ENCODE results near the gene LHX6. TPM values are rescaled to one million over a fixed set of nuclear protein-coding genes. Genes with fewer than 3 reads are reported as not detected.

LHX6 gene
- under 1 TPM in 1 of 2 donors, not detected in 1; 0.10 TPM for total RNA-seq

GRCh38 chr9:122228568-122229484, at the start of gene LHX6:
LHX6 (minus strand) TSS chr9:122228957; CDS start chr9:122228740, 217 bp downstream.
- H3K27ac Mint-ChIP-seq: no peak within 1 kb of the TSS
- H3K9me3 Mint-ChIP-seq: no peaks in the 10 kb centered on the region
- DNase-seq (ENCODE audit: low spot score in 2 of 2) (peak in 1 of 2 donors; percentile 46), ATAC-seq (peak in 1 of 2 donors; percentile 45)
- no peaks in the 10 kb centered on the region for H3K36me3 Mint-ChIP-seq

- no peak for ATAC-seq
- Mint-ChIP-seq H3K9me3 (no peaks in the 10 kb centered on the region), H3K36me3 (peaks cover 21 to 51% of the 10 kb centered on the region in 2 donors), H3K27ac (no peak overlapping the region)
- DNase-seq (ENCODE audit: low spot score in 2 of 2): no peak
These were observed 48.6 kb upstream of the LHX6 start for GRCh38 chr9:122277285-122277897.

GRCh38 chr9:122276096-122276495, 47.3 kb upstream of the LHX6 start:
- Mint-ChIP-seq H3K36me3 (peaks cover 18 to 62% of the 10 kb centered on the region in 2 donors), H3K27ac (no peak overlapping the region), H3K9me3 (no peaks in the 10 kb centered on the region)
- ATAC-seq (no peak), DNase-seq (ENCODE audit: low spot score in 2 of 2) (no peak)

- ATAC-seq (no peak), DNase-seq (ENCODE audit: low spot score in 2 of 2) (no peak)
- no peaks in the 10 kb centered on the region for H3K9me3 Mint-ChIP-seq
- H3K27ac Mint-ChIP-seq: no peak overlapping the region
- peaks cover 18 to 68% of the 10 kb centered on the region in 2 donors for H3K36me3 Mint-ChIP-seq
These were observed 45.3 kb upstream of the LHX6 start for GRCh38 chr9:122274055-122274454.

GRCh38 chr9:122268041-122268814, 39.5 kb upstream of the LHX6 start:
- ATAC-seq: no peak
- no peak for DNase-seq (ENCODE audit: low spot score in 2 of 2)
- H3K27ac Mint-ChIP-seq: no peak overlapping the region
- H3K36me3 Mint-ChIP-seq: peaks cover 37 to 44% of the 10 kb centered on the region in 2 donors
- H3K9me3 Mint-ChIP-seq: no peaks in the 10 kb centered on the region

GRCh38 chr9:122265149-122265915, 36.6 kb upstream of the LHX6 start:
- peak; percentile 45 to 54 for ATAC-seq
- H3K36me3 Mint-ChIP-seq: peaks cover 32 to 33% of the 10 kb centered on the region in 2 donors
- H3K9me3 Mint-ChIP-seq: no peaks in the 10 kb centered on the region
- H3K27ac Mint-ChIP-seq: peak overlapping the region; percentile 99 to 100
- DNase-seq (ENCODE audit: low spot score in 2 of 2): peak in 1 of 2 donors; percentile 20

GRCh38 chr9:122264360-122265148, 35.8 kb upstream of the LHX6 start, which contains the start of the genes MRRF and RBM18:
MRRF (plus strand) TSS chr9:122264882; CDS start chr9:122270892, 6,010 bp downstream.
RBM18 (minus strand) TSS chr9:122264840; CDS start chr9:122261492, 3,348 bp downstream.
- no peaks in the 10 kb centered on the region for H3K9me3 Mint-ChIP-seq
- peak; percentile 89 to 97 for ATAC-seq
- H3K27ac Mint-ChIP-seq: peak within 1 kb of the TSS; percentile 99 to 100
- peak; percentile 85 to 96 for DNase-seq (ENCODE audit: low spot score in 2 of 2)
- peaks cover 32 to 33% of the 10 kb centered on the region in 2 donors for H3K36me3 Mint-ChIP-seq

GRCh38 chr9:122263699-122264349, 35.1 kb upstream of the LHX6 start:
- ATAC-seq: no peak
- Mint-ChIP-seq H3K27ac (peak overlapping the region; percentile 99 to 100), H3K36me3 (peaks cover 32 to 33% of the 10 kb centered on the region in 2 donors), H3K9me3 (no peaks in the 10 kb centered on the region)
- peak in 1 of 2 donors; percentile 6 for DNase-seq (ENCODE audit: low spot score in 2 of 2)

GRCh38 chr9:122262073-122262472, 33.3 kb upstream of the LHX6 start:
- no peaks in the 10 kb centered on the region for H3K9me3 Mint-ChIP-seq
- peak overlapping the region in 1 of 2 donors; percentile 100 for H3K27ac Mint-ChIP-seq
- ATAC-seq: no peak
- H3K36me3 Mint-ChIP-seq: peaks cover 32 to 33% of the 10 kb centered on the region in 2 donors
- no peak for DNase-seq (ENCODE audit: low spot score in 2 of 2)

- peak overlapping the region in 1 of 2 donors; percentile 36 for H3K27ac Mint-ChIP-seq
- H3K9me3 Mint-ChIP-seq: no peaks in the 10 kb centered on the region
- peaks cover 32% of the 10 kb centered on the region in 2 donors for H3K36me3 Mint-ChIP-seq
- no peak for ATAC-seq
- DNase-seq (ENCODE audit: low spot score in 2 of 2): no peak
These were observed 32.7 kb upstream of the LHX6 start for GRCh38 chr9:122261469-122261881.

- Mint-ChIP-seq H3K9me3 (no peaks in the 10 kb centered on the region), H3K27ac (no peak overlapping the region), H3K36me3 (peaks cover 6 to 14% of the 10 kb centered on the region in 2 donors)
- DNase-seq (ENCODE audit: low spot score in 2 of 2): no peak
- ATAC-seq: no peak
These were observed 30.2 kb upstream of the LHX6 start for GRCh38 chr9:122258886-122259415.

- Mint-ChIP-seq H3K27ac (no peak overlapping the region), H3K36me3 (peaks cover 4 to 13% of the 10 kb centered on the region in 2 donors), H3K9me3 (no peaks in the 10 kb centered on the region)
- ATAC-seq (no peak), DNase-seq (ENCODE audit: low spot score in 2 of 2) (no peak)
These were observed 27.4 kb upstream of the LHX6 start for GRCh38 chr9:122256206-122256605.

- no peak for ATAC-seq
- Mint-ChIP-seq H3K27ac (no peak overlapping the region), H3K9me3 (no peaks in the 10 kb centered on the region), H3K36me3 (peaks cover 6% of the 10 kb centered on the region in 2 donors)
- no peak for DNase-seq (ENCODE audit: low spot score in 2 of 2)
These were observed 26.0 kb upstream of the LHX6 start for GRCh38 chr9:122254761-122255160.

- ATAC-seq (no peak), DNase-seq (ENCODE audit: low spot score in 2 of 2) (no peak)
- Mint-ChIP-seq H3K36me3 (peaks cover 6% of the 10 kb centered on the region in 2 donors), H3K27ac (peak overlapping the region in 1 of 2 donors; percentile 52), H3K9me3 (no peaks in the 10 kb centered on the region)
These were observed 24.0 kb upstream of the LHX6 start for GRCh38 chr9:122252796-122253195.

Measured in activated naive CD4-positive, alpha-beta T cell treated with anti-CD3 and anti-CD28 coated beads, Interleukin-2, amount 50 U/mL, for 72 hours (primary cell).